Hematopoietic multipotent progenitor cell treated with erythropoietin and hydrocortisone succinate and interleukin-3 and kit ligand, for 15 days (in vitro differentiated cells): ENCODE measurements around the gene FRG2C.
"Not testable (repeated sequence)": the region's sequence is repeated elsewhere in the genome, so short reads cannot be mapped to it uniquely, and the experiment has no call there.

Source experiments
- DNase-seq: peaks from one replicate; pipeline ENCODE4 v3.0.0-alpha.2; 2015; ENCODE audit warnings: low spot score

The FRG2C gene

GRCh38 chr3:75664028-75664427 lies at the start of gene FRG2C:
Gene FRG2C (plus strand): TSS chr3:75664328. CDS start chr3:75664380, 52 bp downstream.
- DNase-seq = not testable (repeated sequence)

- not testable (repeated sequence) for DNase-seq
Measured at GRCh38 chr3:75618666-75619305, 45.3 kb upstream of the FRG2C start.

DNA sequence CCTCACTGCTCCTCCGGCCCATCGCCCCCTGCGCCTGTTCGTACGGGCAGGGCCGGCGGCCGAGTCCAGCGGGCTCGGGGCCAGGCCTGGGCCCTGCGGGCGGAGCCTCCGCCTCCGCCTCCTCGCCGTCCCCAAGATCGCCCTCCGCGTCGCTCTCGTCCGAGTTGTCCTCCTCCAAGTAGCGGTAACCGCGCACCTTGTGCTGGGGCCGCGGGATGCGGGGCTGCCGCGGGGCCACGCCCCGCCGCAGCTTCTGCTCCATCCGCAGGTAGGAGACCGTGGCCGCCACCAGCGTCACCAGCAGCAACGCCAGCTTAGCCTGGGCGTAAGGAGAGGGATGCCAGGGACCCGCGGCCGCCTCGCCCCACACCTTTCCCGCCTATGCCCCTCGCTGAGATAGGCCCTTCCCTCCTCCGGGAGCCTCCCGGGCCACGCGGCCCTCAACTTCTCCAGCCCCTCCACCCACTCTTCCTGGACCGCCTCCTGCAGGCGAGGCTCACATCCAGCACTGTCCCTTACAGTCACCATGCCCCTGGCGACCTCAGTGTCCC lies 44.6 kb upstream of the FRG2C start:
- not testable (repeated sequence) for DNase-seq

DNA sequence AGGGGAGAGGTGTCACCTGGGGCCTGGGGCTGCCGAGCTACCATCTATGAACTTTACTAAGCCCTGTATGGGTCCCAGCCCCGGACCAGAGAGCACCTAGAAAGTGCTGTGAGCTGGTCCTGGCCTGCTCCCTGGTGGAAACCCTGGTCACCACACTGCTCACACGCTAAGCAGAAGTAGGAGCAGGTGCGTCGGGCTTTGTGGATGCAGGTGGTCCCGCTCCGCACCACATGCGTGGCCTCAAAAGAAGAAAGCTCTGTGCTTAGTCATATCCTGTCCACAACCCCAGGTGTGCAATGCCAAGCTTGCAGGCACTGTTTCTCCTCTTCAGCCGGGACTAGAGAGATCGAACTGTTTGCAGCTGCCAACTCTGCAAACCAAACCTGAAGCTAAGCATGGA lies 42.4 kb upstream of the FRG2C start:
- DNase-seq = not testable (repeated sequence)

DNA sequence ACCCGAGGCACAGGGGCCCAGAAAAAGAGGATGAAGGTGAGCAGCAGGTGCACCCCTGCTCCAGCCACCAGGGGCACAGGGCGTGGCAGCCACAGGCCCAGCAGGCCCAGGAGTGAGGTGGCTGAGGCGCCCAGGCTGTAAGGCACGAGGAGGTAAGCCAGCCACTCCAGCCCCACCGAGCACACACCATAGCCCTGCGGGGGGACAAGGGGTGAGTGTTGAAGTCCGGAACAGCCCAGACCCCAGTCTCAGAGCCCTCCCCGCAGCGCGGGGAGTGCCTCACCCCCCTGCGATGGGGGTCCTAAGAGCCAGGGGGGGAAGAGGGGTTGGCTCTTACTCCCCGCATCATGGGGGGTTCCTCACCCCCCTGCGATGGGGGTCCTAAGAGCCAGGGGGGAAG lies 40.5 kb upstream of the FRG2C start:
- not testable (repeated sequence) for DNase-seq

GRCh38 chr3:75630887-75631535 lies 33.1 kb upstream of the FRG2C start:
- DNase-seq = not testable (repeated sequence)

GRCh38 chr3:75631541-75631940 lies 32.6 kb upstream of the FRG2C start:
- no peak for DNase-seq

GRCh38 chr3:75638947-75639346 lies 25.2 kb upstream of the FRG2C start:
- DNase-seq = not testable (repeated sequence)

DNA sequence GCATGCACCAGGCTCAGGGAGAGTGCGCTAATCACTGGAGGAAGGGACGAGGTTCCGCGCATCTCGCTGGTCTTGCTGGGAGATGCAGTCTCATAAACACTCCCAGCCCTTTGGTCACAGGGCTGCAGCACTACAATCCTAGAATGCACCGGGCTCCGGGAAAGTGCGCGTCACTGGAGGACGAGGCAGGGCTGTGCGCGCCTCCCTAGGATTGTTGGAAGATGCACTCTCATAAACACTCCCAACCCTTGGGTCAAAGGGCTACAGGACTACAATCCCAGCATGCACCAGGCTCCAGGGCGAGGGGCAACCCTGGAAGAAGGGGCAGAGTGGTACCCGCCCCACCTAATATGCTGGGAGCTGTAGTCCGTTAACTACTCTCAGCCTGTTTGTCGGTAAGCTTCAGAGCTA lies 23.0 kb upstream of the FRG2C start:
- peak; percentile 3 for DNase-seq

DNA sequence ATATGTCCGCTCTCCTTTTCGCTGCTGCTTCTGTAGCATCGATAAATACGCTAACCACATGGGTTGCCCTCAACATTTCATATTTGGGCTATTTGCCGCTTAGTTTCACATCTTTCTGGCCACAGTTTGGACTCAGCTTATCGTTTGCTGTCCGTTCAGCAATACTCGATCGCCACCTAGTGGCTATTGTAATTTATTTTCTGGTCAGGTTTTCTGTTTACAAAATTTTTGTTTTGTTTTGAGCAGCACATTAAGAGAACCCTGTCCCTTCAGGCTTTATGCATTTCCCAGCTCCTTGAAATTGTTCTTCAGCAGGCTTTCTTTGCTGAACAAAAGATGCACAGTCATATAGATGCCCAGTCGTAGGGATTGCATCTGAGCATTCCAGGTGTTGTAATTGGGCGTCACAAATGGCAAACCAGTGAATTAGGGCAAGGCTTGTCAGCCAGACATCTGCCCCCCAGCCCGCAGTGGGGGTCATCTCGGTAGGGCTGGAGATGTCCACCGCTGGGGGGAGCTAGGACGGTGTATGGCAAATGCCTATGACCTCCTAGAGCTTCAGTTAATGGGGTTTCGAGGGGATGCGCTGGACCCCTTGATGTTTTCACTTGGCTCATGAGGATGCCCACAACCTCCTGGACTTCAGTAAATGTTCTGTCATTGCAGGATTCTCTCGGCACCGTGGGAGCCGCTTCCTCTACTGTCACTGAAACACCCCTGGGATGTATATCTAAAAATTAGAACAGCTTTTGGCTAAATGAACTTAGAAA lies 20.9 kb upstream of the FRG2C start:
- DNase-seq = peak; percentile 30

DNA sequence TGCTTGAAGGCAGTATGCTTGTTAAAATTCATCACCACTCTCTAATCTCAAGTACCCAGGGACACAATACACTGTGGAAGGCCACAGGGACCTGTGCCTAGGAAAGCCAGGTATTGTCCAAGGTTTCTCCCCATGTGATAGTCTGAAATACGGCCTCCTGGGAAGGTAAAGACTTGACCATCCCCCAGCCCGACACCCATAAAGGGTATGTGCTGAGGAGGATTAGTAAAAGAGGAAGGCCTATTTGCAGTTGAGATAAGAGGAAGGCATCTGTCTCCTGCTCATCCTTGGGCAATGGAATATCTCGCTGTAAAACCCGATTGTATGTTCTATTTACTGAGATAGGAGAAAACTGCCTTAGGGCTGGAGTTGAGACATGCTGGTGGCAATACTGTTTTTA lies 18.6 kb upstream of the FRG2C start:
- not testable (repeated sequence) for DNase-seq

- no peak for DNase-seq
Measured at GRCh38 chr3:75650191-75650590, 13.9 kb upstream of the FRG2C start.

DNA sequence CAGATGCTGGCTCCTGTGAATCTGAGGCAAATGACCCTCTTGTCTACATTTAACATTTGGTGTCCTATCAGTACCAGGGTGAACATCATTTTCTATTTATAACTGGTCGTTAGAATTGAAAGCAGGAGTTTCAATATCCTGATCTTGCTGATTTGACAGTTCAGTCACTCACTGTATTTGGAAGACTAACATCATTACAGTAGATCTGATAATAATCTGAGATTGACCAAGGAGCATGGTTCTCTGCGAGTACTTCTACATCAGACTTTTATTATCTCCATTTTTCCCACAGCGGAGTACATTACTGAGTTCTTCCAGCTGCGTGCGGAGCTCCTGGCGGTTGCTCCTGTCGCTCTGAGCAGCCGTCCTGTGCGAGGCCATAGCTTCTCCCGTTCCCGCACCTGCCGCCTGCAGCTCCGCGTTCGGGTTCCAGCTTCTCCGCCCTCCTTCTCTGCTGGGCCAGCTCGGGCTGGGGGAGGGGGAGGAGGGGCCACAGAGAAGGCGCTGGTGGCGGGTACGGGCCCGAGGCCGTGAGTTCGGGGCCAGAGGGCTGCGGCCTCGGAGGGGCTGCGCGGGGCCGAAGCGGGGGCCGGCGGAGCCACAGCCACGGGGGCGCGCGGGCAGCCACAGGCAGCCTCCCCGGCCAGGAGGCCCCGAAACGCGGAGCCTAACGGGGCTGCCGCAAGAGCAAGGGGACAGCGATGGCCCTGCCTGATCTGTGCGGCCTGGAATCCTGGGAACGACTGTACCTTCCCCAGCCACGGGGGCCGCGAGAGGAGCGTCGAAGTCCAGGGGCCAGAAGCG lies 8.8 kb upstream of the FRG2C start:
- DNase-seq = not testable (repeated sequence)

- DNase-seq = not testable (repeated sequence)
Measured at GRCh38 chr3:75655956-75656355, 8.2 kb upstream of the FRG2C start.

- not testable (repeated sequence) for DNase-seq
Measured at GRCh38 chr3:75658411-75659107, 5.6 kb upstream of the FRG2C start.

- DNase-seq = not testable (repeated sequence)
Measured at GRCh38 chr3:75659108-75659433, 5.1 kb upstream of the FRG2C start.

DNA sequence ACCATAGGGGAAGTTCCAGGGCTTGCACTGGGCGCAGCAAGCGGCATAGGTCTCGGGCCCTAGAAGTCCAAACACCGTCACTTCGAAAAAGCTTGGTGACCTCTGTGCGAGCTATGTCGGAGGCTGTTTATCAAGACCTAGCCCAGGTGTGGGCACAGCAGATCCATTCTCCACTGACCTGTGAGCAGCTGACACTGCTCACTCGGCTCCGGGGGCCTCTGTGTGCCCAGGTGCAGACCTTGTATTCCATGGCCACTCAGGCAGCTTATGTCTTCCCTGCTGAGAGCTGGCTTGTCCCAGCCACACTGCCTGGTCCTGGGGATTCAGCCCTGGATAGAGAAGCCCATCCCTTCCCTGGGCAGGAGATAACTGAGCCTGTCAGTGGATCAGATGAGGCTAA lies 1.5 kb downstream of the FRG2C start:
- not testable (repeated sequence) for DNase-seq

GRCh38 chr3:75667757-75668701 lies 3.9 kb downstream of the FRG2C start:
- not testable (repeated sequence) for DNase-seq

- not testable (repeated sequence) for DNase-seq
Measured at GRCh38 chr3:75668759-75669347, 4.7 kb downstream of the FRG2C start.
